ENCODE results near the gene HMGB1.

The HMGB1 gene

DNA sequence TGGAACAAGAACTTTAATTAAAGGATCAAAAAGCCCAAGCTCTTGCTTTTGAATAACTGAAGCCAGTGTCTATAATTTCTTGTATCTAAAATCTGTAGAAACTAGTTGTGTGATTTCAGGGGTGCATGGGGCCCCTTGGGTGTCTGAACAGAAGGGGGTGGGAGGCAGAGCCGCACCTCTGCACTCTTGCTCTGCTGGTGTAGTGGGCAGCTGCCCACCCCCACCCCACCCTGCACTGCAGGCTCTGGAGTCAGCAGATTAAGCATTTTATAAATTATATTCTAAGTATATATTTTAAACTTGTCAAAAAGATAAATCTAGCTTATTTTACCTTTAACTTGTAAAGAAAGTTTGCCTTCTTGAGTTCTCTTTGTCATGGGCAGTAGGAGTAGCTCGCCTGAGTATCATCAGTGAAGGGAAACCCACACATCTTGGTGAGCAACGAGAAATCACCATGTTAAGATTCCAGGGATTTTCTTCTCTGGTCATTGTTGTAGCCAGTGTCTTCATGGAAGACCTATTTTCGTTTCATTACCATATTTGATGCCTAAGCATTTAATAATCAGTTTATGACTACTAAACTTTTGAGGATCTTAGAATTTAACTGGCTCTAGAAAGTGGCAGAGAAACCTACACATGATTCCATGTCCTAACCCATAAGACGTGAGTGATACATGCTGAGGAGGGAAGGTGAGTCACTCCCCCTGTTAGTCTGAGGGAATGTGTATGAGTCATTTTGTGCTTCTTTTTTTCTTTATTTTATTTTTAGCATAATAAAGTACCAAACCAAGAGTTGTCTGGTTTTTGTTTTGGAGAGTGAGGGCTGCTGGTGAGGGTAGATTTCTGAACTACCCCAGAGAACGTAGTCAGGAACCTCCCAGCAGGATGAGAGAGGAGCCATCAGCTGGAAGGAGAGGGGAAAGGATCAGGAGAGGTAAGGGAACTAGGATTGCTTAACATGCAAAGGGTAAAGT is 35.7 kb downstream of the HMGB1 start:
- peak; percentile 40 for DNase-seq (ENCODE audit: extremely low spot score)
- ChIA-PET CTCF (interaction anchor here (1.1 to 3.6 kb wide), 9 partner anchors 12 to 297 kb away, joined by 3 to 34 read pairs (median 4); no protein-coding TSS in a partner anchor), POLR2A (interaction anchor here (0.5 kb wide), 1 partner anchor 11 kb away, joined by 4 read pairs; no protein-coding TSS in a partner anchor)
- TF ChIP-seq, protein P1, sequence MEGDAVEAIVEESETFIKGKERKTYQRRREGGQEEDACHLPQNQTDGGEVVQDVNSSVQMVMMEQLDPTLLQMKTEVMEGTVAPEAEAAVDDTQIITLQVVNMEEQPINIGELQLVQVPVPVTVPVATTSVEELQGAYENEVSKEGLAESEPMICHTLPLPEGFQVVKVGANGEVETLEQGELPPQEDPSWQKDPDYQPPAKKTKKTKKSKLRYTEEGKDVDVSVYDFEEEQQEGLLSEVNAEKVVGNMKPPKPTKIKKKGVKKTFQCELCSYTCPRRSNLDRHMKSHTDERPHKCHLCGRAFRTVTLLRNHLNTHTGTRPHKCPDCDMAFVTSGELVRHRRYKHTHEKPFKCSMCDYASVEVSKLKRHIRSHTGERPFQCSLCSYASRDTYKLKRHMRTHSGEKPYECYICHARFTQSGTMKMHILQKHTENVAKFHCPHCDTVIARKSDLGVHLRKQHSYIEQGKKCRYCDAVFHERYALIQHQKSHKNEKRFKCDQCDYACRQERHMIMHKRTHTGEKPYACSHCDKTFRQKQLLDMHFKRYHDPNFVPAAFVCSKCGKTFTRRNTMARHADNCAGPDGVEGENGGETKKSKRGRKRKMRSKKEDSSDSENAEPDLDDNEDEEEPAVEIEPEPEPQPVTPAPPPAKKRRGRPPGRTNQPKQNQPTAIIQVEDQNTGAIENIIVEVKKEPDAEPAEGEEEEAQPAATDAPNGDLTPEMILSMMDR (IDR thresholded peaks at IDR 0.05; ENCODE audit: control extremely low read depth, extremely low read depth, low read depth, missing control alignments) = no peak

DNA sequence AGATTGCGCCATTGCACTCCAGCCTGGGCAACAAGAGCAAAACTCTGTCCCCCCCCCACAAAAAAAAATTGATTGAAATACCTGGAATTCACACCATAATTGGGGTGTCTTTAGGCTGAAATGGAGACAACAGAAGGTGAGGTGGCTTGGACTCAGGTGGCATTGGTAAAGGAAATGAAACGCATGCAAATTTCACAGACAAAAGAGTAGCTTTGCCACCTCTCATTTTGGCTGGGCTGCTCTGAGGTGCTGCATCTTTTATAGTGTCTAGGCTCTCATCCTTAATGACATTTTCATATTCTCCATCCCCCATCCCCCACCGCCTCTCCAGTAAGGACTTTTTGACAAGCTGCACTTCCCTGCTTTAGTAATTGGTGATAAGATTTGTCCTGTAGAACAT is 36.5 kb downstream of the HMGB1 start:
- CTCF ChIA-PET = interaction anchor here (1.1 to 3.6 kb wide), 7 partner anchors 12 to 297 kb away, joined by 3 to 34 read pairs (median 4); no protein-coding TSS in a partner anchor
- TF ChIP-seq, protein P1 (IDR thresholded peaks at IDR 0.05; ENCODE audit: control extremely low read depth, extremely low read depth, low read depth, missing control alignments) = no peak
- no peak for DNase-seq (ENCODE audit: extremely low spot score)
- POLR2A ChIA-PET = no interaction called here

DNA sequence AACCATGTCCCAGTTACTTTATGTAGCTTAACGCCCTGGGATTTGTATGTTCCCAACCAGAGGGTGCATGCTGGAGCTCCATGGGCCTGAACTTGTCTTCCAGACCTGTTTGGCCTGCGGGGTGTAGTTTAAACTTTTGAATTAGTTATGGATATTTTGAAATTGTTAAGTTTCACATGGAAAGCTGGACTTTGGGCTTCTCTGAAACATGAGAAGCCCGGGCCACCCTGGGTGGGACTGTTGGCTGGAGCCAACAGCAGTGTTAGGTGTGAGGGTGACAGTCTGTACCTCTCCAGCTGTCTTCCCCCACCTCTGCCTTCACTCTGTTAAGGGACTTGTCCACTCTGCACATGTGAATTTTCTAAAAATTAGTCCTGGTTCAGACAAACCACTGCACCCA is 41.8 kb downstream of the HMGB1 start:
- CTCF ChIA-PET = interaction anchor here (0.6 to 2.2 kb wide), 3 partner anchors 10 to 27 kb away, joined by 3 to 8 read pairs (median 4); no protein-coding TSS in a partner anchor
- POLR2A ChIA-PET = no interaction called here
- TF ChIP-seq, protein P1 (IDR thresholded peaks at IDR 0.05; ENCODE audit: control extremely low read depth, extremely low read depth, low read depth, missing control alignments) = no peak
- no peak for DNase-seq (ENCODE audit: extremely low spot score)

DNA sequence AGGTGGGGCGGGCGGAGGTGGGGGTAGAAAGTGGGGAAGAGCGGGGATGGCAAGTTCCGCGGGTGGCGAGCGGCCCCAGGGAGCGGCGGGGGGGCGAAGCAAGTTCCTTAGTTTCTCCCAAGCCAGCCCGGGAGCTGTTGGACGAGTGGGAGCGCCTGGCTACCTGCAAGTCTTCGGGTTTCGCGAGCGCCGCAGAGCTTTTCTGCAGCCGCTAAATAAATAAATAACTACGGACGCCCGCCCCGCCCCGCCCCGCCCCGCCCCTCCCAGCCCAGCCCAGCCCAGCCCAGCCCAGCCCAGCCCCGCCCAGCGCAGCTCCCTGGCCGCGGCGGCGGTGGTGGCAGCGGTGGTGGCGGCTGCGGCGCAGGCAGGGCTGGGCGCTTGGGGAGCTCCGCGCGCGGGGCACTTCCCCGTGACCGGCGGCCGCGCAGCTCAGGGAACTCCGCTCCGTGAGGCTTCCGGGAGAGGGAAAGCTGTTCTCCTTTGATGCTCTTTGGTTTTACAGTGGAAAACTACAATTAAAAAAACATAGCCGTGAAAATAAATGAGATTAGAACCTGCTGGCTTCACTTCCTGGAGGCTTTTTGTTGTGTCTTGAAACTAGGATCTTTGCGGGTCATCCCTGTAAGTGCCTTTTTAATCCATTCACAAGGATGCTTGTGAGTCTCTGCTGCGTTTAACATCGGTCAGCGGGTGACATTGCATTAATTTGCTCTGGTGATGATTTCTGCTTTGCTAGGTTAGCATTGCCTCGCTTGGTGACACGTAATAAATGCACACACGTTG is 43.5 kb downstream of the HMGB1 start, which contains the start of gene UBE2L5:
TSS of gene UBE2L5 (plus strand) at position 440 of the 786 bp plus-strand sequence. CDS start 5,498 bp downstream, outside the sequence.
- CTCF ChIA-PET = interaction anchor here (0.8 to 1.0 kb wide), 4 partner anchors 9 to 290 kb away, joined by 3 to 4 read pairs (median 3); no protein-coding TSS in a partner anchor
- TF ChIP-seq, protein P1 (IDR thresholded peaks at IDR 0.05; ENCODE audit: control extremely low read depth, extremely low read depth, low read depth, missing control alignments) = no peak
- peak; percentile 63 for DNase-seq (ENCODE audit: extremely low spot score)
- POLR2A ChIA-PET = interaction anchor here (0.5 to 1.0 kb wide), 7 partner anchors 17 to 858 kb away, joined by 3 to 4 read pairs (median 3); partner anchors contain the start of gene KATNAL1

DNA sequence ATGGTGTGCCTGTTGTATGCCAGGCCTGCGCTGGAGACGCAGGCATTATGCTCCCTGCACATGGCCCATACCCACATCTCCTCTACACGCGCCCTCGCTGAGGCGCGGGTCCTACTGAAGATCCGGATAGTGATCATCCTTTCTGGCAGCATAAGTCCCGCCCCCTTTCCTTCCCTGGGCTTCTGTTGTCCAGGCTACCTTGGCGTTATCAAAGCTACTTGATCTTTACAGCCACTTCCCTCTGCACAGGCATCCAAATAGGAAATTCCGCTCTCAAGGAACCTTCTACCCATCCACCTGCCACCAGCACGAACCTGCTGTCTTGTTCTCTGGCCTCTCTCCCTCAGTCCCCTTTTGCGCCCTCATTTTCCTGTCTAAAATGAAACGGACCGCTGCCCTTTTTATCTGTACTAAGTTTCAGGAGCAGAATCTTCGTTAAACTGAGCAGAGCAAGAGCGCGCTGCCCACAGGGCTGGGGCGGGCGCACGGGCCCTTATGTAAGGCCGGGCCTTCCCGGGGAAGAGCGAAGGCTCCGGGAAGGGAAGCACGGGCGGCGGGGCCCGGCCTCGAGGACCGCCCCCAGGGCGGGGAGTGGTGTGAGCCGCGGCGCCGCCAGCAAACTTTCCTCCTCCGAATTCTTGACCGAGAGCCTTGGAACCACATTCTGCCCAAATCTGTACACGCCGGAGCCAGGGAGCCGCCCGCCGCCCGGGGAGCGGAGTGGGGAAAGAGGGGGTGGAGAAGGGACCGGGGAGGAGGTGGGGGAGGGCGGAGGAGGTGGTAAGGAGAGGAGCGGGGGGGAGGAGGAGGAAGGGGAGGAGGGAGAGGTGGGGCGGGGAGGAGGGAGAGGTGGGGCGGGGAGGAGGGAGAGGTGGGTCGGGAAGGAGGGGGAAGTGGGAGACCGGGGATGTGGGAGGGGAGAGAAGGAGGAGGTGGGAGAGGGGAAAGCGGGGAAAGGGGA is 44.4 kb downstream of the HMGB1 start:
- ChIA-PET CTCF (interaction anchor here (0.9 to 5.0 kb wide), 7 partner anchors 10 to 115 kb away, joined by 3 to 25 read pairs (median 4); partner anchors contain the start of gene KATNAL1), POLR2A (interaction anchor here (0.6 to 1.0 kb wide), 5 partner anchors 22 to 857 kb away, joined by 3 read pairs; partner anchors contain the start of gene KATNAL1)
- TF ChIP-seq, protein P1 (IDR thresholded peaks at IDR 0.05; ENCODE audit: control extremely low read depth, extremely low read depth, low read depth, missing control alignments) = no peak
- peak; percentile 67 for DNase-seq (ENCODE audit: extremely low spot score)

Measured in GM10248 (cell line).